Spinal cord (tissue), 10 donors: ENCODE data around the gene KRT13. TPM values are rescaled to one million over a fixed set of nuclear protein-coding genes. Genes with fewer than 3 reads are reported as not detected.

Experiments
- DNase-seq, 6 donors: peaks; one replicate each; pipeline versions ENCODE4 v3.0.0 to v3.0.0-alpha.2; 2013 to 2015; ENCODE audit warnings: low spot score in 6 of 6, low read depth in 4 of 6
- H3K27ac ChIP-seq: one replicate; pipeline ENCODE4 v1.5.1; 2013; ENCODE audit warnings: low read depth, low read length, control low read depth
- H3K27me3 ChIP-seq: one replicate; pipeline ENCODE4 v1.6.1; 2013; ENCODE audit warnings: low read length; ENCODE audit not compliant: control insufficient read depth, insufficient read depth
- H3K36me3 ChIP-seq: one replicate; pipeline ENCODE4 v1.6.1; 2013; ENCODE audit warnings: low read length; ENCODE audit not compliant: control insufficient read depth, insufficient read depth
- H3K4me1 ChIP-seq: one replicate; pipeline ENCODE4 v1.6.1; 2013; ENCODE audit warnings: low read length; ENCODE audit not compliant: control insufficient read depth, insufficient read depth
- H3K4me3 ChIP-seq: one replicate; pipeline ENCODE4 v1.5.1; 2013; ENCODE audit warnings: low read depth, low read length, control low read depth
- H3K9me3 ChIP-seq: one replicate; pipeline ENCODE4 v1.6.1; 2013; ENCODE audit warnings: low read length; ENCODE audit not compliant: control insufficient read depth, insufficient read depth
- WGBS: methylation state at CpG from one replicate; pipeline ENCODE4 v1.1.5; 2013; ENCODE audit warnings: missing lambda C conversion rate; ENCODE audit not compliant: insufficient coverage; 5-methylcytosine and 5-hydroxymethylcytosine counted together
- polyA plus RNA-seq, 2 donors: library from polyadenylated mRNA; unstranded; fragments of 120-200 nt; gene quantifications; one replicate each; pipeline ENCODE4 v1.2.1, GENCODE V29; 2013; ENCODE audit not compliant: insufficient read length in 2 of 2
- total RNA-seq, 2 donors: library from RNA; depleted of rRNA in 1 of 2; stranded (reverse); fragments of 120-200 nt in 1 of 2; fragments of >200 nt in 1 of 2; gene quantifications; one replicate each; pipeline versions ENCODE4 v1.2.3 to v1.2.4, GENCODE V29; 2013 to 2014
- donor health status: healthy.

The KRT13 gene
- total and polyA plus RNA-seq, 4 donors, result 0.30 to 0.83 TPM; not detected in 2

DNA sequence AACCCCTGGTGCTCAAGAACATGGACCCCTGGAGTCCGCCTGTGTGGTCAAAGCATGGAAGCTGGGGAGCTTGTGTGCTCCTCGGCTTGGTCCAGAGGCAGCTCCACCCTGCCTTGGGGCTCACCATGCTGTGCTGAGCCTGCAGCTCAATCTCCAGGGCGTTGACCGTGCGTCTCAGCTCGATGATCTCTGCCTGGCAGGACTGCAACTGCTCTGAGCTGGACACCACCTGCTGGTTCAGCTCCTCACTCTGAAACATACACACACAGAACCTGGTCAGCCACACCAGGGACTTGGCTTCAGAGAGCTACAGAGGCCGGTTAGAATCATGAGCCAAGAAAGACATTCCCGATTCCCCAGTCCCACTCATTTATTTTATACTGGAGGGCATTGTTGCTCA lies 27.2 kb downstream of the KRT13 start:
- H3K27me3 ChIP-seq, result no peaks in the 10 kb centered on the region
- no peak overlapping the region for H3K27ac ChIP-seq
- no peak overlapping the region for H3K4me3 ChIP-seq
- WGBS, result 85% methylated on average over 6 of the region's 8 CpGs
- H3K9me3 ChIP-seq, result no peaks in the 10 kb centered on the region
- no peaks in the 10 kb centered on the region for H3K4me1 ChIP-seq
- no peak for DNase-seq
- no peaks in the 10 kb centered on the region for H3K36me3 ChIP-seq

DNA sequence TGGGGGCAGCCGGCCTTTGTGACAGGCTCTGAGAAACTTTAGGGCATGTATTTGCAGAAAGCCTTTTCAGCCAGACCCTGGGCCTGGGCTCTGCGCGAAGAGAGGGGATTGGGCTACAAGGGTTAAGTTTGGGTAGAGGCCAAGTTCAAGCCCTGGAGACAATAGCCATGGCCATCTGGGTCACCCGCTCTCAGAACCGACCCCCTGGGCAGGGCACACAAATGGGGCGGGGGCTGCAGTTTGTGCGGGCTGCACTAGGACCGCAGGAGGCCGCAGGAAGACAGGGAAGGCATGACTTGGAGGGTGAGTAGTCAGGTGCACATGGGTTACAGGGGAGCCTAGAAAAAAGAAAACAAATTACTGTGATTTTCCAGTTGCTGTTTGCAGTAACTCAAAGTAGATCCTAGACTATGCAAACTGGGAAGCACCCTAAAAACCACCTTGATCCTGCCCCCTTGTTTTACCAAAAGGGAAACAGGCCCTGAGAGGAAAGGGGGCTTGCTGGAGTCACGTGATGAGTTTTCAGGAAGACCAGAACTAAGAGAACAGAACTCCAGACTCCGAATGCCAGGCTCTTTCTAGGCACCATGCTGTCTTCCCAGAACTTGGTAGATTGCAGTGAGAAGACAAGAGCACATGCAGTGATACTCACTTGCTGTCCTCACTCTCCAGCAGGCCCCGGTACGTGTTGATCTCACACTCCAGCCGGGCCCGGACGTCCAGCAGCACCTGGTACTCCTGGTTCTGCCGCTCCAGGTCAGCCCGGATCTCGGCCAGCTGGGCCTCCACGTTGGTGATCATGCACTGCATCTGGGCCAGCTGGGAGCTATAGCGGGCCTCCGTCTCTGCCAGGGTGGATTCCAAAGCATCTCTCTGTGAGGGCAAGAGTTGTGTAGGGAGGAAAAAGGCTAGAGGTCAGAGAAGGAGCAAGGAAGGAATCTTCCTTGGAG lies 28.3 kb downstream of the KRT13 start:
- H3K36me3 ChIP-seq, result no peaks in the 10 kb centered on the region
- no peak for DNase-seq
- 90% methylated on average over 22 of the region's 22 CpGs for WGBS
- no peak overlapping the region for H3K27ac ChIP-seq
- H3K4me1 ChIP-seq, result no peaks in the 10 kb centered on the region
- no peaks in the 10 kb centered on the region for H3K9me3 ChIP-seq
- no peak overlapping the region for H3K4me3 ChIP-seq
- H3K27me3 ChIP-seq, result no peaks in the 10 kb centered on the region

DNA sequence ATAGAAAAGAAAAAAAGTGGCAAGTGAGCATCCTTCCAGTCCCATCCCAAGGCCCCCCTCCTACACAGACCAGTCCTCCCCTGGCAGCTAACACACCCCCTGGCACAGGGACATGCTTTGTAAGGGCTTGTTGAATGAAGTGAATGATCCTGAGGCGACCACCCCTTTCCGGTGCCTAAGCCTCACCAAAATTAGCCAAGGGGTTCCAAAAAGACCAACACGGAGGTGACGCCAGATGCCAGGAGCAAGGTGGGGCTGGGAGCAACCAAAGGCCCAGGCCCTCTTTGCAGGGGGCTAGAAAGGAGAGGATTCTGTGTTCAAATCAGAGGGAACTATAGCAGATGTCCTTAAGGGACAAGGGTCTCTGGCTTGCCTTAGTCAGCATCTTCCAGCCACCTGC lies 30.0 kb downstream of the KRT13 start:
- H3K36me3 ChIP-seq, result no peaks in the 10 kb centered on the region
- H3K4me1 ChIP-seq, result no peaks in the 10 kb centered on the region
- H3K27me3 ChIP-seq, result no peaks in the 10 kb centered on the region
- WGBS, result 96% methylated on average over 3 of the region's 4 CpGs
- no peak for DNase-seq
- no peak overlapping the region for H3K27ac ChIP-seq
- no peak overlapping the region for H3K4me3 ChIP-seq
- H3K9me3 ChIP-seq, result no peaks in the 10 kb centered on the region

DNA sequence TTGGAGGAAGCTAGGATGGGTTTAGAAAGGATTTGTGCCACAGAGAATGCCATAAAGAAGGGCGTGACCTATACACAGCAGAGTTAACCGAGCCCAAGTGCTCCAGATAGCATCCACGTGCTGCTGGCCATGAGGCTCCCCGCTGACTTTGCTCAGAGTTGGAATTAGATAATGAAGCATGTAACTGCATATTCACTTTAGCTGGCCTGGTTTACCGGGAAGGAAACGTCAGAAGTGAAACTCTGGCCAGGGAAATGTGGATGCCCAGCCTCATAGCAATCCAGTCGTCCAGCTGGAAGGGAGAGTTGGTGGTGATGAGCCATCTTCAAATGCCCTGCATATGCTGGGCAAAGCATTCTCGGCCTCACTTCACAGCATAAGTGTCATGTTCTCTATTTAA lies 30.5 kb downstream of the KRT13 start:
- H3K36me3 ChIP-seq, result no peaks in the 10 kb centered on the region
- H3K27me3 ChIP-seq, result no peaks in the 10 kb centered on the region
- H3K4me3 ChIP-seq, result no peak overlapping the region
- H3K9me3 ChIP-seq, result no peaks in the 10 kb centered on the region
- WGBS, result 66% methylated on average over 7 of the region's 8 CpGs
- no peak overlapping the region for H3K27ac ChIP-seq
- no peaks in the 10 kb centered on the region for H3K4me1 ChIP-seq
- peak in 1 of 6 donors; percentile 5 for DNase-seq

DNA sequence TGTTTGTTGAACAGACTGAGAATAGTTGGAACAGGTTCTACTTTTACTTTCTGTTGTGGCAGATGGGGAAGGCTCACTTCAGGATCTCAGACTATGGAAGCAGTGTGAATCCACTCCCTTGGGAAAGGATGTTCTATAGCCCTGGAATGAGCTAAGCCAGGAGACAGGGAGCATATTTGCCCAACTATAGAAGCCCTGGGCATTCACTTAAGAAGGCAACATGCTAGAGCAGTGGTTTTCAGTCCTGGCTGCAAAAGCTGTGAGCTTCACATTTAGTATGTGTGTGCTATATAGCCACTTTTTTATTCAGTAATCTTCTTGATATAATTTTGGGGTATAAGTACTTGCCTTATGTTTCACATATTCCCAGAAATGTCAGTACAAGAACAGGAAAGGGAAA lies 37.1 kb downstream of the KRT13 start:
- H3K4me3 ChIP-seq, result no peak overlapping the region
- no peaks in the 10 kb centered on the region for H3K4me1 ChIP-seq
- no peak overlapping the region for H3K27ac ChIP-seq
- DNase-seq, result peak in 1 of 6 donors; percentile 58
- H3K36me3 ChIP-seq, result no peaks in the 10 kb centered on the region
- no peaks in the 10 kb centered on the region for H3K9me3 ChIP-seq
- no peaks in the 10 kb centered on the region for H3K27me3 ChIP-seq

DNA sequence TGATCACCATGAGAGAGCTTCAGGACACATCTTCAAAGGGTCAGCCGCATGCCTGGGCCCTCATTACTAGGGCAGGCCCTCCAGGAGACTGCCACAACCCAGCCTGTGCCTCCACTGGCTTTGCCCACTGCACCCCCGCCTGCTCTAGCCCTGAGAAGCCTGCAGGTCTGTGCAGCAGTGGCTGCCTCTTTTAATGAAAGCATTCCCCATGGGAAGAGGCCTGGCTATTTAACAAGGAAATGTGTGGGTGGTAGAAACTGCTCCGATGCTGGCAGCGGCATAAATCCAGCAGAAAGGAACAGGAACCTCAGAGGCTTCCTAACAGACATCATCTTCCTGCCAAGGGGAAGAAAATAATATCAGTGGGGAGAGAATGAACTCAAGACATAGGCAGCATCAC lies 37.9 kb downstream of the KRT13 start:
- H3K4me3 ChIP-seq, result no peak overlapping the region
- DNase-seq, result peak in 1 of 6 donors; percentile 10
- H3K4me1 ChIP-seq, result no peaks in the 10 kb centered on the region
- no peaks in the 10 kb centered on the region for H3K27me3 ChIP-seq
- H3K27ac ChIP-seq, result no peak overlapping the region
- no peaks in the 10 kb centered on the region for H3K9me3 ChIP-seq
- 70% methylated on average over 2 of the region's 4 CpGs for WGBS
- no peaks in the 10 kb centered on the region for H3K36me3 ChIP-seq

DNA sequence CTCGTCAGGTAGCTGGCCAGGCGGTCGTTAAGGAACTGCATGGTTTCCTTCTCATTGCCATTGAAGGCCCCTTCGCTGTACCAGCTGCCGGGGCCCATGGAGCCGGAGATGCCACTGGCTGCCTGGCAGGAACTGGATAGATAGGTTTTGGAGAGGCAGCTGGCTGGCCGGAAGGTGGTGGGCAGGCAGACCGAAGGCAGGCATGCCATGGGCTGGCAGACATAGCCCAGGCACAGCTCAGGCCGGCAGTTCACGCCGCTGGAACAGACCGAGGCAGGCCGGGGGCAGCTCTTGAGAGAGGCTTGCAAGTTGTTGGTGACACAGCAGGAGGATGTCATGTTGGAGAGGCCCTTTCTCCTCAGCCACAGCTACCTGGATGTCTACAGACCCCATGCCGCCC lies 38.4 kb downstream of the KRT13 start, which contains the start of gene KRT32:
TSS of gene KRT32 (minus strand) at position 399 of the 400 bp plus-strand sequence. CDS start at position 338, 61 bp downstream.
- no peaks in the 10 kb centered on the region for H3K36me3 ChIP-seq
- H3K27ac ChIP-seq, result no peak within 1 kb of the TSS
- no peak for DNase-seq
- H3K4me1 ChIP-seq, result no peaks in the 10 kb centered on the region
- 94% methylated on average over 13 of the region's 14 CpGs for WGBS
- no peak within 1 kb of the TSS for H3K4me3 ChIP-seq
- no peaks in the 10 kb centered on the region for H3K9me3 ChIP-seq
- no peaks in the 10 kb centered on the region for H3K27me3 ChIP-seq

DNA sequence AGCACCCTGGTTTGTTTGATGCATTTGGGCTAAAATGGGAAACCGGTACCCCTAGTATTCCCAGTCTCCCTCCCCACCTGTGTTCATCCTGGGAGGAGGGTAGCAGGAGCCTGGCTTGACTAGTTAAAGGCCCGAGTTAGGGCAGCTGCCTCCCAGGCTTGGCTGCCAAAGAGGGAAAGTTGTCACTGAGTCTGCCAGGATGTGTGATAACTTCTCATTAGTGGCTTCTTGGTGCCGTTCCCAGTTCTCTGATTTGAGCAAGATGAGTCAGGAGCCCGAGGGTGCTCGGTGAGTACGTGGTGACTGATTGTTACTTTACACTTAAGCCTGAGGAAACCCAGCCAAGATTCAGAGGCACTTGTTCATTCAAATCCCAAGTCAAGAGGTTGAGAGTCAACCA lies 40.7 kb downstream of the KRT13 start:
- H3K4me1 ChIP-seq, result peaks cover 4% of the 10 kb centered on the region
- H3K27ac ChIP-seq, result no peak overlapping the region
- no peak overlapping the region for H3K4me3 ChIP-seq
- H3K9me3 ChIP-seq, result no peaks in the 10 kb centered on the region
- 41% methylated on average over 5 of the region's 6 CpGs for WGBS
- DNase-seq, result peak in 2 of 6 donors; percentile 70 to 96
- H3K27me3 ChIP-seq, result no peaks in the 10 kb centered on the region
- no peaks in the 10 kb centered on the region for H3K36me3 ChIP-seq

DNA sequence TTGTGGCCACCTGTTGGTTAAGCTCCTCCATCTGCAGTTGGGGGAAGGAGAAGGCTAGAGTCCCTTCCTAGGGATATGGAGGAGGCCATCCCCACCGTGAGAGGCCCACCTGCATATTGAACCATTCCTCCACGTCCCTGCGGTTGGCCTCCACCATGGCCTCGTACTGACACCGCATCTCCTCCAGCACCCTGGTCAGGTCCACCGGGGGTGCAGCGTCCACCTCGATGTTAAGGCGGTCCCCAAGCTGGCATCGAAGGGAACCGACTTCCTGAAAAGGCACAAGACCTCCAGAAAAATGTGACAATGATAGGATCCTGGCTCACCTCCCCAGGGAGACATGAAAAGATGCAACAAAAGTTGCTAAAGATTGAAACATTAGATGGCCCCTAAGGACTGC lies 41.2 kb downstream of the KRT13 start:
- H3K9me3 ChIP-seq, result no peaks in the 10 kb centered on the region
- 94% methylated on average over 10 of the region's 11 CpGs for WGBS
- no peak overlapping the region for H3K4me3 ChIP-seq
- peaks cover 4% of the 10 kb centered on the region for H3K4me1 ChIP-seq
- H3K27me3 ChIP-seq, result no peaks in the 10 kb centered on the region
- H3K36me3 ChIP-seq, result no peaks in the 10 kb centered on the region
- DNase-seq, result no peak
- no peak overlapping the region for H3K27ac ChIP-seq

DNA sequence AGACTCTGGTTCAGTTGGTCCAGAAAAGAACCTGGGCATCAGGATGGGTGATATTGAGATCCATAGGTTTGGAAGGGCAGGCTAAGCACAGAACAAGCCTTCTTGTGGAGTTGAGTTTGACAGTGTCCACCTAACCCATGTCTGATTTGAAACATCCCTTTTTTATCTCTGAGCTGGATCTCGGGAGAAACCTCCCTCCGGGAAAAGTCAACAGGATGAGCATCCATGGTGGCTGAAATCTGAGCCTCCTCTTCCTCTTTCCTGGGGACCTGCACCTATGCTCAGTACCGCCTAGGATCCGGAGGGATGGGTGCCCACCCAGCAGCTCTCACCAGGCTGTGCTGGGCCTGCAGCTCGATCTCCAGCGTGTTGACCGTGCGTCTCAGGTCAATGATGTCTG lies 41.7 kb downstream of the KRT13 start:
- WGBS, result 97% methylated on average over 8 of the region's 8 CpGs
- Histone ChIP-seq H3K27me3 (no peaks in the 10 kb centered on the region), H3K4me1 (peaks cover 4% of the 10 kb centered on the region), H3K27ac (no peak overlapping the region), H3K9me3 (no peaks in the 10 kb centered on the region), H3K4me3 (no peak overlapping the region), H3K36me3 (no peaks in the 10 kb centered on the region)
- no peak for DNase-seq
